ENCODE results near the gene DLEC1. TPM values are rescaled to one million over a fixed set of nuclear protein-coding genes. Genes with fewer than 3 reads are reported as not detected.

The DLEC1 gene
- total and polyA plus RNA-seq, 2 experiments from 2014 or later: 0.31 to 0.66 TPM

DNA sequence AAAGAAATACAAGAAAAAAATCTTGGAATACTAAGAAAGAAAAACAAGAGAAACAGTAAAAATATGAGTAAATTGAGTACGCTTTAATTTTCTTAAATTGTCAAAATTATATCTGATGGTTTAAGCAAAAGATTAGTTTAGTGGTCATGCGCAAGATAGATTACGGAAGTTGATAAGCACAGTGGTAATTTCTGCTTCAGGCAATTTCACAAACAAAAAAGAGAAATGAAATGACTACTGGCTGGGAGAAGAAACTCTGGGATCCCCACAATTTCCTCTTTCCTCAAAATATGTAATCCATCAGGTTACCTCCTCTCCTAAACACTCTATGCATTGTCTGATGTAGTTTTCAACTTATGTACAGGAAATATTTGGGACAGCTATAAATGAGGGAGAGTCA is 108.4 kb downstream of the DLEC1 start:
- Mint-ChIP-seq H3K4me1 (no peaks in the 10 kb centered on the region), H3K9me3 (peaks cover 6% of the 10 kb centered on the region; the same call in 1 of the 3 replicates), H3K36me3 (ENCODE audit: low read depth) (0 out of 3 replicates have a peak, but pooled peaks cover 2% of the 10 kb centered on the region), H3K27ac (no peak overlapping the region), H3K27me3 (ENCODE audit: insufficient read depth, low read depth, poor library complexity) (no peaks in the 10 kb centered on the region), H3K4me3 (no peak overlapping the region)
- DNase-seq (ENCODE audit: low spot score) (no peak), ATAC-seq (no peak)
- Histone ChIP-seq H3K4me1 (ENCODE audit: insufficient read depth) (no peaks in the 10 kb centered on the region), H3K27me3 (ENCODE audit: insufficient read depth) (no peaks in the 10 kb centered on the region), H3K79me2 (replicated peaks; ENCODE audit: insufficient read depth) (no peaks in the 10 kb centered on the region), H2AFZ (no peak overlapping the region), H3F3A (replicated peaks; ENCODE audit: low read depth) (no peaks in the 10 kb centered on the region), H3K4me3 (no peak overlapping the region), H4K20me1 (replicated peaks; ENCODE audit: insufficient read depth) (no peaks in the 10 kb centered on the region), H3K27ac (ENCODE audit: low read depth) (no peak overlapping the region), H3K4me2 (no peak overlapping the region), H3K36me3 (ENCODE audit: insufficient read depth) (no peaks in the 10 kb centered on the region), H3K9me2 (ENCODE audit: insufficient read depth) (peaks cover 10% of the 10 kb centered on the region)
- TF ChIP-seq EZH2phosphoT487 (IDR thresholded peaks at IDR 0.05; ENCODE audit: unreplicated experiment) (no peak), ZNF331 (CRISPR knock-in tag; IDR thresholded peaks at IDR 0.05; ENCODE audit: low read depth) (no peak), JUNB (IDR thresholded peaks at IDR 0.05; ENCODE audit: unreplicated experiment) (no peak), POLR2AphosphoS5 (IDR thresholded peaks at IDR 0.05; ENCODE audit: low read depth) (no peak), NANOG (IDR thresholded peaks at IDR 0.05; ENCODE audit: borderline replicate concordance) (no peak), STAT1 (IDR thresholded peaks at IDR 0.05; ENCODE audit: unreplicated experiment) (no peak), ETS1 (IDR thresholded peaks at IDR 0.05) (no peak), EZH2 (IDR thresholded peaks at IDR 0.05; ENCODE audit: low read depth, unreplicated experiment) (no peak), CREB1 (CRISPR knock-in tag; IDR thresholded peaks at IDR 0.05; ENCODE audit: low read depth) (no peak)
- TF ChIP-seq, protein P1, sequence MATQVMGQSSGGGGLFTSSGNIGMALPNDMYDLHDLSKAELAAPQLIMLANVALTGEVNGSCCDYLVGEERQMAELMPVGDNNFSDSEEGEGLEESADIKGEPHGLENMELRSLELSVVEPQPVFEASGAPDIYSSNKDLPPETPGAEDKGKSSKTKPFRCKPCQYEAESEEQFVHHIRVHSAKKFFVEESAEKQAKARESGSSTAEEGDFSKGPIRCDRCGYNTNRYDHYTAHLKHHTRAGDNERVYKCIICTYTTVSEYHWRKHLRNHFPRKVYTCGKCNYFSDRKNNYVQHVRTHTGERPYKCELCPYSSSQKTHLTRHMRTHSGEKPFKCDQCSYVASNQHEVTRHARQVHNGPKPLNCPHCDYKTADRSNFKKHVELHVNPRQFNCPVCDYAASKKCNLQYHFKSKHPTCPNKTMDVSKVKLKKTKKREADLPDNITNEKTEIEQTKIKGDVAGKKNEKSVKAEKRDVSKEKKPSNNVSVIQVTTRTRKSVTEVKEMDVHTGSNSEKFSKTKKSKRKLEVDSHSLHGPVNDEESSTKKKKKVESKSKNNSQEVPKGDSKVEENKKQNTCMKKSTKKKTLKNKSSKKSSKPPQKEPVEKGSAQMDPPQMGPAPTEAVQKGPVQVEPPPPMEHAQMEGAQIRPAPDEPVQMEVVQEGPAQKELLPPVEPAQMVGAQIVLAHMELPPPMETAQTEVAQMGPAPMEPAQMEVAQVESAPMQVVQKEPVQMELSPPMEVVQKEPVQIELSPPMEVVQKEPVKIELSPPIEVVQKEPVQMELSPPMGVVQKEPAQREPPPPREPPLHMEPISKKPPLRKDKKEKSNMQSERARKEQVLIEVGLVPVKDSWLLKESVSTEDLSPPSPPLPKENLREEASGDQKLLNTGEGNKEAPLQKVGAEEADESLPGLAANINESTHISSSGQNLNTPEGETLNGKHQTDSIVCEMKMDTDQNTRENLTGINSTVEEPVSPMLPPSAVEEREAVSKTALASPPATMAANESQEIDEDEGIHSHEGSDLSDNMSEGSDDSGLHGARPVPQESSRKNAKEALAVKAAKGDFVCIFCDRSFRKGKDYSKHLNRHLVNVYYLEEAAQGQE (IDR thresholded peaks at IDR 0.05; ENCODE audit: unreplicated experiment): no peak
- TF ChIP-seq, protein P2, sequence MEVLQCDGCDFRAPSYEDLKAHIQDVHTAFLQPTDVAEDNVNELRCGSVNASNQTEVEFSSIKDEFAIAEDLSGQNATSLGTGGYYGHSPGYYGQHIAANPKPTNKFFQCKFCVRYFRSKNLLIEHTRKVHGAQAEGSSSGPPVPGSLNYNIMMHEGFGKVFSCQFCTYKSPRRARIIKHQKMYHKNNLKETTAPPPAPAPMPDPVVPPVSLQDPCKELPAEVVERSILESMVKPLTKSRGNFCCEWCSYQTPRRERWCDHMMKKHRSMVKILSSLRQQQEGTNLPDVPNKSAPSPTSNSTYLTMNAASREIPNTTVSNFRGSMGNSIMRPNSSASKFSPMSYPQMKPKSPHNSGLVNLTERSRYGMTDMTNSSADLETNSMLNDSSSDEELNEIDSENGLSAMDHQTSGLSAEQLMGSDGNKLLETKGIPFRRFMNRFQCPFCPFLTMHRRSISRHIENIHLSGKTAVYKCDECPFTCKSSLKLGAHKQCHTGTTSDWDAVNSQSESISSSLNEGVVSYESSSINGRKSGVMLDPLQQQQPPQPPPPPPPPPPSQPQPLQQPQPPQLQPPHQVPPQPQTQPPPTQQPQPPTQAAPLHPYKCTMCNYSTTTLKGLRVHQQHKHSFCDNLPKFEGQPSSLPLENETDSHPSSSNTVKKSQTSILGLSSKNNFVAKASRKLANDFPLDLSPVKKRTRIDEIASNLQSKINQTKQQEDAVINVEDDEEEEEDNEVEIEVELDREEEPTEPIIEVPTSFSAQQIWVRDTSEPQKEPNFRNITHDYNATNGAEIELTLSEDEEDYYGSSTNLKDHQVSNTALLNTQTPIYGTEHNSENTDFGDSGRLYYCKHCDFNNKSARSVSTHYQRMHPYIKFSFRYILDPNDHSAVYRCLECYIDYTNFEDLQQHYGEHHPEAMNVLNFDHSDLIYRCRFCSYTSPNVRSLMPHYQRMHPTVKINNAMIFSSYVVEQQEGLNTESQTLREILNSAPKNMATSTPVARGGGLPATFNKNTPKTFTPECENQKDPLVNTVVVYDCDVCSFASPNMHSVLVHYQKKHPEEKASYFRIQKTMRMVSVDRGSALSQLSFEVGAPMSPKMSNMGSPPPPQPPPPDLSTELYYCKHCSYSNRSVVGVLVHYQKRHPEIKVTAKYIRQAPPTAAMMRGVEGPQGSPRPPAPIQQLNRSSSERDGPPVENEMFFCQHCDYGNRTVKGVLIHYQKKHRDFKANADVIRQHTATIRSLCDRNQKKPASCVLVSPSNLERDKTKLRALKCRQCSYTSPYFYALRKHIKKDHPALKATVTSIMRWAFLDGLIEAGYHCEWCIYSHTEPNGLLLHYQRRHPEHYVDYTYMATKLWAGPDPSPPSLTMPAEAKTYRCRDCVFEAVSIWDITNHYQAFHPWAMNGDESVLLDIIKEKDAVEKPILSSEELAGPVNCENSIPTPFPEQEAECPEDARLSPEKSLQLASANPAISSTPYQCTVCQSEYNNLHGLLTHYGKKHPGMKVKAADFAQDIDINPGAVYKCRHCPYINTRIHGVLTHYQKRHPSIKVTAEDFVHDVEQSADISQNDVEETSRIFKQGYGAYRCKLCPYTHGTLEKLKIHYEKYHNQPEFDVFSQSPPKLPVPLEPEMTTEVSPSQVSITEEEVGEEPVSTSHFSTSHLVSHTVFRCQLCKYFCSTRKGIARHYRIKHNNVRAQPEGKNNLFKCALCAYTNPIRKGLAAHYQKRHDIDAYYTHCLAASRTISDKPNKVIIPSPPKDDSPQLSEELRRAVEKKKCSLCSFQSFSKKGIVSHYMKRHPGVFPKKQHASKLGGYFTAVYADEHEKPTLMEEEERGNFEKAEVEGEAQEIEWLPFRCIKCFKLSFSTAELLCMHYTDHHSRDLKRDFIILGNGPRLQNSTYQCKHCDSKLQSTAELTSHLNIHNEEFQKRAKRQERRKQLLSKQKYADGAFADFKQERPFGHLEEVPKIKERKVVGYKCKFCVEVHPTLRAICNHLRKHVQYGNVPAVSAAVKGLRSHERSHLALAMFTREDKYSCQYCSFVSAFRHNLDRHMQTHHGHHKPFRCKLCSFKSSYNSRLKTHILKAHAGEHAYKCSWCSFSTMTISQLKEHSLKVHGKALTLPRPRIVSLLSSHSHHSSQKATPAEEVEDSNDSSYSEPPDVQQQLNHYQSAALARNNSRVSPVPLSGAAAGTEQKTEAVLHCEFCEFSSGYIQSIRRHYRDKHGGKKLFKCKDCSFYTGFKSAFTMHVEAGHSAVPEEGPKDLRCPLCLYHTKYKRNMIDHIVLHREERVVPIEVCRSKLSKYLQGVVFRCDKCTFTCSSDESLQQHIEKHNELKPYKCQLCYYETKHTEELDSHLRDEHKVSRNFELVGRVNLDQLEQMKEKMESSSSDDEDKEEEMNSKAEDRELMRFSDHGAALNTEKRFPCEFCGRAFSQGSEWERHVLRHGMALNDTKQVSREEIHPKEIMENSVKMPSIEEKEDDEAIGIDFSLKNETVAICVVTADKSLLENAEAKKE (CRISPR knock-in tag; IDR thresholded peaks at IDR 0.05): no peak

Data from GM23338 (cell line).